Neural cell (in vitro differentiated cells): ENCODE data around the gene MDM1. TPM values are rescaled to one million over a fixed set of nuclear protein-coding genes. Genes with fewer than 3 reads are reported as not detected.

Experiments
- H2AFZ ChIP-seq: fragments of 200-600, 300-800 bp; sonication (generic), shearing (Covaris generic); 2 replicates; pipeline ENCODE4 v1.6.0; 2014; ENCODE audit warnings: low read depth, mild to moderate bottlenecking, antibody characterized with exemption, low read length, moderate library complexity
- H3F3A ChIP-seq: fragments of 200-600 bp; shearing (Covaris generic); 2 replicates; pipeline ENCODE4 v1.6.1; 2016; ENCODE audit warnings: mild to moderate bottlenecking, moderate library complexity, mixed read lengths, antibody characterized with exemption, low read length; ENCODE audit not compliant: insufficient read depth, poor library complexity, severe bottlenecking
- H3K27ac ChIP-seq: fragments of 200-600, 300-800 bp; sonication (generic), shearing (Covaris generic); 2 replicates; pipeline ENCODE4 v1.5.1; 2014; ENCODE audit warnings: mild to moderate bottlenecking, low read length, moderate library complexity
- H3K27me3 ChIP-seq: fragments of 300-800, 200-600 bp; sonication (generic), shearing (Covaris generic); 2 replicates; pipeline ENCODE4 v1.6.0; 2014; ENCODE audit warnings: mild to moderate bottlenecking, low read depth, low read length, moderate library complexity; ENCODE audit not compliant: insufficient read depth
- H3K36me3 ChIP-seq: fragments of 300-800, 200-600 bp; sonication (generic), shearing (Covaris generic); 2 replicates; pipeline ENCODE4 v1.5.1; 2014; ENCODE audit warnings: mild to moderate bottlenecking, antibody characterized with exemption, low read length, moderate library complexity; ENCODE audit not compliant: insufficient read depth
- H3K4me2 ChIP-seq: fragments of 300-800, 200-600 bp; sonication (generic), shearing (Covaris generic); 2 replicates; pipeline ENCODE4 v1.6.0; 2014; ENCODE audit warnings: mild to moderate bottlenecking, low read length
- H3K4me3 ChIP-seq: fragments of 300-800, 200-600 bp; sonication (generic), shearing (Covaris generic); 2 replicates; pipeline ENCODE4 v1.5.1; 2014; ENCODE audit warnings: mild to moderate bottlenecking, low read length, moderate library complexity
- H3K79me2 ChIP-seq: fragments of 200-600 bp; shearing (Covaris generic); replicated peaks from 2 replicates; pipeline ENCODE4 v1.6.0; 2014; ENCODE audit warnings: mild to moderate bottlenecking, low read length, moderate library complexity; ENCODE audit not compliant: insufficient read depth
- H3K9ac ChIP-seq: fragments of 300-800, 200-600 bp; sonication (generic), shearing (Covaris generic); 2 replicates; pipeline ENCODE4 v1.6.1; 2016; ENCODE audit warnings: mild to moderate bottlenecking, low read length, mixed read lengths
- H3K9me2 ChIP-seq: fragments of 200-600 bp; shearing (Covaris generic); 2 replicates; pipeline ENCODE4 v1.6.1; 2016; ENCODE audit warnings: mild to moderate bottlenecking, low read length, mixed read lengths; ENCODE audit not compliant: insufficient read depth
- H3K9me3 ChIP-seq: fragments of 200-600, 300-800 bp; sonication (generic), shearing (Covaris generic); 2 replicates; pipeline ENCODE4 v1.6.1; 2016; ENCODE audit warnings: mild to moderate bottlenecking, mixed run types, low read length, moderate library complexity, mixed read lengths
- H4K20me1 ChIP-seq: fragments of 200-600 bp; shearing (Covaris generic); 2 replicates; pipeline ENCODE4 v1.6.1; 2016; ENCODE audit warnings: mild to moderate bottlenecking, mixed run types; ENCODE audit not compliant: insufficient read depth
- CTCF ChIP-seq: fragments of 450-650 bp; IDR thresholded peaks from 2 replicates; pipeline ENCODE4 v1.5.1; 2014; ENCODE audit warnings: antibody characterized with exemption, mild to moderate bottlenecking, moderate library complexity; ENCODE audit not compliant: poor library complexity, severe bottlenecking
- EP300 ChIP-seq: fragments of 450-650 bp; conservative IDR thresholded peaks from 2 replicates; pipeline ENCODE4 v1.6.1; 2014; ENCODE audit warnings: antibody characterized with exemption, mild to moderate bottlenecking, moderate library complexity; ENCODE audit not compliant: poor library complexity, severe bottlenecking
- EZH2 ChIP-seq: fragments of 200-600, 300-800 bp; shearing (Covaris generic), sonication (generic); IDR thresholded peaks from 2 replicates; pipeline ENCODE4 v1.6.1; 2014; ENCODE audit warnings: antibody characterized with exemption, low read length, borderline replicate concordance, mild to moderate bottlenecking; ENCODE audit not compliant: insufficient read depth, poor library complexity, severe bottlenecking
- MXI1 ChIP-seq: fragments of 450-650 bp; conservative IDR thresholded peaks from 2 replicates; pipeline ENCODE4 v1.6.1; 2014; ENCODE audit warnings: antibody characterized with exemption, mild to moderate bottlenecking; ENCODE audit not compliant: poor library complexity, severe bottlenecking
- POLR2AphosphoS5 ChIP-seq: IDR thresholded peaks from 2 replicates; pipeline ENCODE4 v1.6.1; 2012
- RAD21 ChIP-seq: fragments of 450-650 bp; conservative IDR thresholded peaks from 2 replicates; pipeline ENCODE4 v1.6.1; 2014; ENCODE audit warnings: antibody characterized with exemption, mild to moderate bottlenecking, moderate library complexity
- REST ChIP-seq: IDR thresholded peaks from 2 replicates; pipeline ENCODE4 v1.6.1; 2012; ENCODE audit warnings: borderline replicate concordance
- SMC3 ChIP-seq: fragments of 450-650 bp; conservative IDR thresholded peaks from 2 replicates; pipeline ENCODE4 v1.6.1; 2014; ENCODE audit warnings: antibody characterized with exemption, mild to moderate bottlenecking, moderate library complexity; ENCODE audit not compliant: poor library complexity
- TAF1 ChIP-seq: IDR thresholded peaks from 2 replicates; pipeline ENCODE4 v1.6.1; 2012; ENCODE audit warnings: low read depth
- polyA plus RNA-seq: library from polyadenylated mRNA; depleted of rRNA; stranded (reverse); fragments of >200 nt; gene quantifications from 2 replicates; pipeline ENCODE4 v1.2.3, GENCODE V29; 2014

MDM1 gene
- polyA plus RNA-seq, 1 donor from 2014 or later: 35.5 TPM

- Histone ChIP-seq H3K9me3 (no peaks in the 10 kb centered on the region), H3K4me2 (no peak overlapping the region), H3K79me2 (no peaks in the 10 kb centered on the region), H3K9me2 (no peaks in the 10 kb centered on the region), H2AFZ (no peak overlapping the region), H3K27me3 (no peaks in the 10 kb centered on the region), H4K20me1 (no peaks in the 10 kb centered on the region), H3K4me3 (no peak overlapping the region), H3K27ac (no peak overlapping the region), H3K9ac (no peak overlapping the region), H3K36me3 (no peaks in the 10 kb centered on the region), H3F3A (no peaks in the 10 kb centered on the region)
- TF ChIP-seq TAF1: no peak
- TF ChIP-seq MXI1: no peak
- no peak for TF ChIP-seq EP300
- TF ChIP-seq POLR2AphosphoS5: no peak
- TF ChIP-seq REST: no peak
- no peak for TF ChIP-seq CTCF
- TF ChIP-seq RAD21: no peak
- TF ChIP-seq EZH2: no peak
Observed at GRCh38 chr12:68325966-68326365, 6.2 kb downstream of the MDM1 start.

GRCh38 chr12:68324531-68324930, 7.6 kb downstream of the MDM1 start:
- no peak overlapping the region for H3K9ac ChIP-seq
- H3K79me2 ChIP-seq: no peaks in the 10 kb centered on the region
- H2AFZ ChIP-seq: no peak overlapping the region
- H3K9me2 ChIP-seq: no peaks in the 10 kb centered on the region
- H3F3A ChIP-seq: no peaks in the 10 kb centered on the region
- H3K27me3 ChIP-seq: no peaks in the 10 kb centered on the region
- peak overlapping the region; percentile 3 for H3K4me2 ChIP-seq
- no peaks in the 10 kb centered on the region for H4K20me1 ChIP-seq
- TF ChIP-seq SMC3 (no peak), TAF1 (no peak), CTCF (no peak), REST (no peak), EZH2 (no peak), POLR2AphosphoS5 (no peak), EP300 (no peak), RAD21 (no peak), MXI1 (no peak)
- H3K36me3 ChIP-seq: no peaks in the 10 kb centered on the region
- H3K4me3 ChIP-seq: peak overlapping the region; percentile 6
- H3K9me3 ChIP-seq: no peaks in the 10 kb centered on the region
- no peak overlapping the region for H3K27ac ChIP-seq
